GM21526 (cell line): ENCODE results near the gene PDCD11.
"Not testable (repeated sequence)": the region's sequence is repeated elsewhere in the genome, so short reads cannot be mapped to it uniquely, and the experiment has no call there.

ENCODE experiments used
- ATAC-seq: cut with Tn5 transposase; IDR thresholded peaks from one replicate; pipeline ENCODE4 v1.9.1; 2021; ENCODE audit warnings: moderate library complexity; ENCODE audit not compliant: unreplicated experiment, low FRiP score

PDCD11 gene

DNA sequence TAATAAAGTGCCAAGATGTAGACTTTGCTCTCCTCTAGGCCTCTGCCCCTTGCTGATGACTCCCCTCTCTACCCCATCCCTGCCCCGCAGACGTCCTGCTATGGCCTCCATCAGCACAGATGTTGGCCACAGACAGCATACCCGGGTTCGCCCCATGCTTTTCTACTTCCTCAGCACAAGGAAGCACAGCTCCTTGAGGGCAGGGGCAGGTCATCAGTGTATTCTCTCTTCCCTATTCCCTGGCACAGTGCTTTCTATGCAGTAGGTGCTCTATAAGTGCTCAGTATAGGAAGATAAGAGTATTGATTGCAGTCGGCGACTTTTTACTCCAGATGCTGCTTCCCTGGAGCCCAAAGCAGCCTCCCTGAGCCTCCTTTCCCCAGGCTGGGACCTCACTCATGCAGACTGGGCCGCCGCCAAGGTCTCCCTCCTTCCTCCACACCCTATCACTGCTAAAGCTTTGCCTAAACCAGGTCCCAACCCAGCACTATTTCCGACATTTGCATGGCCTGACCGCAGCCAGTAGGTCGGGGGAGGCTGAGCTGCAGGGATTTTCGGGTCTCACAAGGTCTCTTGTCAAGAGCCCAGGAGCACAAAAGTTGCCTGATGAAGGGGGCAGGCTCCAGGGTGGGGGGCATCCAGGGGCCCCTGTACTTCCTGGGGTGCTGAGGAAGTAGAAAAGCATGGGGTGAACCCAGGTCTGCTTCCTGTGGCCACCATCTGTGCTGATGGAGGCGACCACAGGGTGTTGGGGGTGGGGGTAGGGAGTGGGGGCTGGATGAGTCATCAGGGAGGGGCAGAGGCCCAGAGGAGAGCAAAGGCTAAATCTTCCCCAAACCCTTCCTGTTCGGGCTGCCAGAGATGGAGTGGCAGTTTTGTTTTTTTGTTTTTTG, 74.6 kb downstream of the PDCD11 start:
- peak; percentile 71 for ATAC-seq

DNA sequence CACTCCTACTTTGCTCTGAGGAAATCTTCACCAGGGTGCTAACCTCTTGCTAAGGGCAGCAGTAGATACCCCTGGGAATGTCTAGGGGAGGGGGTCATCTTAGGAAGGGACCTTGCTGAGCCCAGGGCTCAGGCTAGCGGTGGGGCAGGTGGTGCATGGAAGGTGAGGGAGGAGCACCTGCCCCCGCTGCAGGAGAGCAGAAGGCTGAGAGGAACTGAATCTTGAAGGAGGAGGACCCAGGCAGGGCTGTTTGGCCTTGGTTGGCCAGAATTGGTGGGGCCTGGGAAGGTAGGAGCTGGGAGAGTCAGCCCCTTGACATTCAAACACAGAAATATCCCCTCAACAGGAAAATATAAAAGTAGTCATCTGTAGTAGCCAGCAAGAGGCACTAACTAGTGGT, 75.6 kb downstream of the PDCD11 start:
- ATAC-seq: no peak

DNA sequence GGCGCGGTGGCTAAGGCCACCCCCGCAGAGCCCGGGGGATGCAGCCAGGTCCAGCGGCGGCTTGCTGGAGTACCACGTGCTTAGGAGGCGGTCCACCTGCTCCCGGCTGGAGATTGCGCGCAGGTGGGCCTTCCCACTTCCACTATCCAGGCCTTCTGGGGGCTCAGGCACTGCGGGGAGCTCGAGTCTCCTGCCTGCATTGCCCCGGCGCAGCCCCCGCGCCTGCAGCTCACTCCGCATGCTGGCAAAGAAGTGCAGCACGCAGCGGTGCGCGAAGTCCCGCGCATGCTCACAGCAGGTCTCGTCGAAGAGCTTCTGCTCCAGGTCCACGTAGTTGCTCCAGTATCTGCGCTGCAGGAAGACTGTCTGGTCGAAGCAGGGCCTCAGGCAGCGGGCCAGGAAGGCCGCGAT, 76.8 kb downstream of the PDCD11 start:
- no peak for ATAC-seq

DNA sequence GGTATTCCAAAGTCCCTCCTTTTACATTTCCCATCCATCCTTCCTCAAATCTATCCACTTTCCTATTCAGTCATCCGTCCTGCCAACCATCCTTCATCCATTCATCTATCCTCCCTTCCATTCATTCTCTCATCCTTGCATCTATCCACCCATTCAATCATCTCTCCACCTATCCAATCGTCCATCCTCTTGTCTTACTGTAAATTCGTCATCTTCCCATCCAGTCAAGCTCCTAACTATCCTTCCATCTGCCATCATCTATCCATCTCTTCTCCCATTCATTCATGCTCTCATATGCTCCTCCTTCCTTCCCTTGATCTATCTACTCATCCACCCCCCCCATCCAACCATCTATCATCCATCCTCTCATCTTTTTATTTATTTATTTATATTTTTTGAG, 77.7 kb downstream of the PDCD11 start:
- ATAC-seq: no peak

DNA sequence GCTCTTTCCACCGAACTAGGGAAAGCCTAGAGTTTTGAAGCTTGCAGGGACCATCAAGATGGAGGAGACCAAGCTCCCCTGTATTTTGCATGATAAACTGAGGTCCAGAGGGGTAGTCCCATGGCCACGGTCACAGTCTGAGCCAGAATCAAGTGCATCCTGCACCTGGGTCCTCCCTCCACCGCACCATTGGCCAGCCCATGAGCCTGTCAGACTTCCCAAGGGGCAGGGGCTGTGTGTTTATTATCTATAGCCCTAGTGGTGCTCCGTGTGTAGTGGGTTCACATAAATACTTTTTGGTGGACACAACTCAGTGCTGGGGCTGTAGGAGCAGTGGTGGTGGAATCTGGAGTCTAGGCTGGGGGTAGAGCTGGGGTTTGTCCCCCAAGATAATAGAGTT, 79.0 kb downstream of the PDCD11 start:
- ATAC-seq: no peak

DNA sequence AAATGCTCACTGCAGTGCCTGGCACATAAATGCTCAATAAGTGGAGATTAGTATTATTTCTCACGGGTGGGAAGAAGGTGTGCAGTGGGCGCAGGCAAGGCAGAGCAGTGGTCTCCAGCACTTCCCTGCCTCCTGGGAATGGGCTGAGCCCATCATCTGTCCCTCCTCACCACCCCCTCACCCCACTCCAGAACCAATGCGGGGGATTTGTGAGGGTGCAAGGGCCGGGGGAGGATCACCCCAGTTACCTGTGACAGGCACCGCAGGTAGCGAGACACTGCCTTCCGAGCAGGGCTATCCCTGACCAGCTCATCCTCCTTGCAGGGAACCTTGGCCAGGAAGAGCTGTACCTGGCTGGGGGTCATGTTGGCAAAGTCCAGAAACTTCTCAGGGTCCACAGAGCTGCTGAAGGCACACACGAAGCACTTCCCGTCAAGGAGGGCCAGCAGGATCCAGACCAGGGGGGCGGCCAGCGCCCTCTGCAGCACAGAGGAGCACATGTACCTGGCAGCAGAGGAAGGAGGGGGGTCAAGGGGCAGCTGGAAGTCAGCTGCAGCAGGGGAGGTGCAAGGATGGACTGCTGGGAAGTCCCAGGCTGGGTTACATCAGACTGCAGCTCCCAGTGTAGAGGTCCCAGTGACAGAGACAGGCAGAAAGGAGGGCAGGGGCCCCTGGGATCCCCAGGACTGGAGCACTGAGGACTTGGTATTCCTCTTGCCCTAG, 79.8 kb downstream of the PDCD11 start:
- no peak for ATAC-seq

DNA sequence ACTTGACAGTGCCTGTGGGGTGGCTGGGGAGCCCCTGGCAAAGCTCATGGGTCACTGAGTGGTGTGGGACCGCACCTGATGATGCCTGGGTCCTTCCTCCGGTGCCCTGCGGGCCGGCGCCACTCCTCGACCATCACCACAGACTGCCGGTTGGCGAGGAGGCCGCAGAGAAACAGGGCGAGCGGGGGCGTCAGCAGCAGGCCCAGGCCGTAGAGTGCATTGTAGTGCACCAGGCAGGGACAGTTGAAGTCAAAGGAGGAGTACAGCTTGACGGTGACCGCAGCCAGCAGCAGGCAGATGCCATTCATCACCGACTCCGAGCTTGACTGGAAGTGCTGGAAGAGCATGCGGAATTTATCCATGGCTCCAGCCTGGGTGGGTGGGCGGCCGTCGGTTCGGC, 82.2 kb downstream of the PDCD11 start:
- ATAC-seq: no peak

DNA sequence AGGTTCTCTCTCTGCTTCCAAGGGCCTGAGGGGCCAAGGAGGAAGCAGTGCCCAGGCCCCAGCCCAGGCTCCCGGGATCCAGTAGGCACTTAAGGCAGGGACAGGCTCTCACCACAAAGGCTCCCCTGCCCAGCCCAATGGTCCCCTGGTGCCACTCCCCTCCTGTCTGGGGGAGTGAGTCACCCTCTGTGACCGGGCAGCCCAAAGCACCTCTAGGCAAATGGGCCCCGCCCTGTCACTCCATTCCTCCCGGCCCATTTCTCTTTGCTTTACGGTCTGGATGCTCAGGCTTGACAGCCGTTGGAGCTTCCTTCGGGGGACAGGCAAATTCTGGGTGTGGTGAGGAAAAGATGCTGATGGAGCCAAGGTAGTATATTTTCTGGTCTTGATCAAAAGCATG, 82.7 kb downstream of the PDCD11 start, which contains the start of gene CALHM3:
Gene CALHM3 (minus strand): TSS at position 106 of the 400 bp plus-strand sequence. CDS start 208 bp downstream, outside the sequence.
- ATAC-seq: no peak

DNA sequence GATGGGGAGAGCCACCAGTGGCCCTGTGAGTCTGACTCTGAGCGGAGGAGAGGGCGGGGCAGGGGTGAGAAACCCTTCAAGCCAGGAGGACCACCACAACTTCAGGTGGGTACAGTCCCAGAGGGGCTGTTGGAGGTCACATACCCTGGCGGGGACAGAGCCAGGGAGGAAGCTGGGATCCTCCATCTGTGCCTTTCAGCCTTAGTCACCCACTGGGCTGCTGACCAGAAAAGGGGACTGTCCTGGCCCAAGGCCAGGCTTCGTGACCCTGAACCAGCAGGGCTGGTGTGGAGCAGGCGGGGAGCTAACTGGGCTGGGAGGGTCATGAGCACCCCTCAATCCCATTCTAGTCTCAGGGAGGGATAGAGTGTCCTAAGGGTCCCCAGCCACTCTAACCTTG, 84.1 kb downstream of the PDCD11 start:
- no peak for ATAC-seq

DNA sequence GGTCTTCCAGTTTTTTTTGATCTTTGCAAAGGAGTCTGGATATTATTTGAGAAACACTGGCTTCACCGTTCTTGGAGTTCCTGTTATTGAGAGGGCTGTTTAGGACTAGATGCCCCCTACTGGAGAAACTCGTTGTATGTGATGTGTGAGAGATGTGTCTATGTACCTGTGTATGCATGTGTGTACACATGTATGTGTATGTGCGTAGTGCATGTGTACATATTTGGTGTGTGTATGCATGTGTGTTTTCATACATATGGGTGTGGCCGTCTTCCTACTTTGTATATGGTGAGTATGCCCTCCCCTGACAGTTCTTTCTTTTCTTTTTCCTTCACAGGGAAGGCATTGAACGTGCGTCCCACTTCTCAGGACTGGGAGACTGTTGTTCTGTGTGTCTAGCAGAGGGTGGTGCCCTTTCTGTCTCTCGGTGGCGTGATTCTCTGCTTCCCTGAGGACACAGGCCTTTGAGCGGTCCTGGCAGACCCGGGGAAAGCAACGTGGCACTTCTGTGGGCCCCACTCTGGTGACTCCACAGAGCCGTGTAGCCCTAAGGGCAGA, 85.6 kb downstream of the PDCD11 start:
- no peak for ATAC-seq

DNA sequence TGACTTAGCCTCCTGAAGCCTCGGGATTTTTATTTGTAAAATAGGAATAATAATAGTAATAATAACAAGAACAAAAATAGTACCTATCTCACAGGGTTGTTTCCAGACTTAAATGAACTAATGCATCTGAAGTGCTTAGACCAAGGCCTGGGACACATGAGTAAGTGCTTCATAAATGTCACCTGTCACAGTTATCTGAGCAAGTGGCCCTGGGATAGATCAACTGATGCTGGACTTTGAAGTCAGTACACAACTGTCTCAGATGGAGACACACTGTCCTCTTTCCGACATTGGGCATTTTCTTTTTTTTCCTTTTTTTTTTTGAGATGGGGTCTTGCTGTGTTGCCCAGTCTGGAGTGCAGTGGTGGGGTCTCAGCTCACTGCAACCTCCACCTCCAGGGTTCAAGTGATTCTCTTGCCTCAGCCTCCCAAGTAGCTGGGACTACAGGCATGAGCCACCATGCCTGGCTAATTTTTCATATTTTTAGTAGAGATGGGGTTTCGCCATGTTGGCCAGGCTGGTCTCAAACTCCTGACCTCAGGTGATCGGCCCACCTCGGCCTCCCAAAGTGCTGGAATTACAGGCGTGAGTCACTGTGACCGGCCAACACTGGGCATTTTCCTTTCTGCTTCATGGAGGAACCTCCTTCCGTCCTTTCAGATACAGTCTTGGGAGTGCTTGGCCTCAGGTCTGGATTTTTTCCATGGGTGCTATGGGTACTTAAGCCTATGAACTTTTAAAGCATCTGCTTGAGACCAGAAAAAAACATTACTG, 90.4 kb downstream of the PDCD11 start:
- ATAC-seq: not testable (repeated sequence)

DNA sequence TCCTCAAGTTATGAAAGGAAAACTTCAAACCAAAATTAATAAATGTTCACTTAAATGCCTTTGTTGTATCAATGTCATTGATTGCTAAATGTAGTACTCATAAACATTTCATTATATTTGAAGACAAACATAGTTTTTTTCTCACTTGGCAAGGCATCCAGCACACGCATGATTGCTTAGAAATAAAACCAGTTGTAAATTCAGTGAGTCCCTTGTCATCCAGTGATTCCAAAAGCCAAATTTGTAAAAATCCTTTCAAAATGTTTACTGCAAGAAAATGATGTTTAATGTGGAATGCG, 90.9 kb downstream of the PDCD11 start:
- no peak for ATAC-seq

DNA sequence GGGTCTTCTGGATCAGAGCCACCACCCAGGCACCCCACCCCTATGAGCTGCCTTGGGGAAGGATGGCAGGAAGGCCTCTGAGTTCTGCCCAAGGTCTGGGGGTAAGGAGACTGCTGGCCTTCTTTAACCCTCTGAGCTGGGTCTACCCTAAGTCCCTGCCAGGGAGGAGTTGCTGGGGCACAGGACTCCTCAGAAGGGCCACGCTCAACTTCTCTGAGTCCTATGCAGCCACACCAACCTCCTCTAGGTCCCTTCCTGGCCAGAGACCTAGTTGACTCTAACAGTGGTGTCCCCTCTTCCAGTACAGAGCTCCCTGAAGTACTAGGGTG, 94.5 kb downstream of the PDCD11 start:
- ATAC-seq: peak; percentile 8

DNA sequence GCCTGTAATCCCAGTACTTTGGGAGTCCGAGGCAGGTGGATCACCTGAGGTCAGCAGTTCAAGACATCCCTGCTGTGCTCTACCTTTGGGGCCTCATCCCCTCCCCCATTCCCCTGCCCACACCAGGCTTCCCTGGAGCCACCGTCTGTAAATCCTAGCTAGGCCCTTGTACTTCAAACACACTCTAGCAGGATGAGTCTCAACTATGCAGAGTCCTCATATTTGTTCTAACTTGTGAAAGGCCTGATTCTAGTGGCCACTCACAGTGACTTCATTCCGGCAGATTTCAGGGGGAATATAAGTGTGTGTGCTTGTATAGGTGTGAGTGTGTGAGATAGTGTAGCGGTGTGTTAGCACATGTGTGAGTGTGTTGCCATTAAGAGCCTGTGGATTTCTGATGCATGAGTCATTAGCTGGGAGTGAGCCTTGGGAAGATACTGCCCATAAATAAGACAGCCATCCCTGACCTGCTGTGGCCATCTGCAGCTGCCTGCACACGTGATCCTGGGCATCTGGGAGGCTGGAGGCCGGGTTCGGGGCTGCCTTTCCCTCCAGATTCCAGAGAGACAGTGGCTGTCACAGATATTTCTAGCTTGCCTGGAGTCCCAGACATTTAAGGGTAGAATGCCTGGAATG, 95.4 kb downstream of the PDCD11 start:
- no peak for ATAC-seq

DNA sequence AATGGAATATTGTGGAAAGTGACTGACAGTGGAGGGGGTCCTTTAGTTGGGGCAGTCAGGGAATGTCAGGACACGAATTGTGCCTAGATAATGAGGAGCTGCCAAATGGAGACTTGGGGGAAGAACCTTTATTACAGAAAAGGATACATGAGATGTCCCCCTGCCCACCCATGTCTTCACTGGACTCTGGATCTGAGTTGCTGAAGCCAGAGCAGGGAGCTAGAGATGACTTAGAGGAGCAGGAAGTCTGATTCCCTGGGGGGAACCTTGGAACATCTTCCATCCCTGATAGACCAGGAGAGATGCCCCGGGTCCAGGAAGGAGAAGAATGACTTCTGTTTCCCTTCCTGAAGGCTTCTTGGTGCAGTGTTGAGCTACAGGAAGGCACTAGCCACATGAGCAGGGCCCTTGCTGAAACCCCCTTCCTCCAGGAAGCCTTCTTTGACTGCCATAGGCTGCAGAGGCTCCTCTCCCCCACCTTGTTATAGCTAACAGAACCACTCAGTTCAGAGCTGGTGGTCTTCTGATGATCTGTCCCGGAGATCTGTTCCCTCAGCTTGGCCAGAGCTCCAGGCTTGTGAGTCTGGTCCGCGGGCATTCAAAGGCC, 96.3 kb downstream of the PDCD11 start:
- no peak for ATAC-seq

DNA sequence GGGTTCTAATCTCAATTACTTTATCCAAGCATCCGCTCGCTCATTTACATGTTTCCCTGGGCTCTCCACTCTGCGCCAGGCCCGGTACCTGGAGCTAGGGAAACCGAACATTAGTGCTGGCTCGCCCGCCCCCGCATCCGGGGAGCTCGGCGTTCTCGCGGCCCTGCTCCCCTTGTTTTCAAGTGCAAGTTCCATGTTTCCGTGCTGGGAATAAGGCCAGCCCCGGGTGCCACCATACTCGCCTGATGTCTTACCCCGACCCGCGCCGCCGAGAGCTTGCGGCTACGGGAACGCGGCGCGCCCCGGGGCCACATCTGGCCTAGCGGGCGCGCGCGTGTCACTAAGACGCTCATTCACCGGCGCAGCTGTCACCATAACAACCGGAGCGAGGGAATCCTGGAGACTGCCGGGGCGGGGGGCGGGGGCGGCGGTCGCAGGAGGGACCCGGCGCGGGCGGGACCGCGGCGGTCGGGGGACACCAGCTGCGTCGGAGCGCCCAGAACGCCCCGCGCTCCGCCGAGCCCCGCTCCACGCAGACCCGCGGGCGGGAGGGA, 97.0 kb downstream of the PDCD11 start, which contains the start of gene NEURL1:
Gene NEURL1 (plus strand): TSS at position 344 of the 554 bp plus-strand sequence. CDS start 683 bp downstream, outside the sequence.
- ATAC-seq: no peak

DNA sequence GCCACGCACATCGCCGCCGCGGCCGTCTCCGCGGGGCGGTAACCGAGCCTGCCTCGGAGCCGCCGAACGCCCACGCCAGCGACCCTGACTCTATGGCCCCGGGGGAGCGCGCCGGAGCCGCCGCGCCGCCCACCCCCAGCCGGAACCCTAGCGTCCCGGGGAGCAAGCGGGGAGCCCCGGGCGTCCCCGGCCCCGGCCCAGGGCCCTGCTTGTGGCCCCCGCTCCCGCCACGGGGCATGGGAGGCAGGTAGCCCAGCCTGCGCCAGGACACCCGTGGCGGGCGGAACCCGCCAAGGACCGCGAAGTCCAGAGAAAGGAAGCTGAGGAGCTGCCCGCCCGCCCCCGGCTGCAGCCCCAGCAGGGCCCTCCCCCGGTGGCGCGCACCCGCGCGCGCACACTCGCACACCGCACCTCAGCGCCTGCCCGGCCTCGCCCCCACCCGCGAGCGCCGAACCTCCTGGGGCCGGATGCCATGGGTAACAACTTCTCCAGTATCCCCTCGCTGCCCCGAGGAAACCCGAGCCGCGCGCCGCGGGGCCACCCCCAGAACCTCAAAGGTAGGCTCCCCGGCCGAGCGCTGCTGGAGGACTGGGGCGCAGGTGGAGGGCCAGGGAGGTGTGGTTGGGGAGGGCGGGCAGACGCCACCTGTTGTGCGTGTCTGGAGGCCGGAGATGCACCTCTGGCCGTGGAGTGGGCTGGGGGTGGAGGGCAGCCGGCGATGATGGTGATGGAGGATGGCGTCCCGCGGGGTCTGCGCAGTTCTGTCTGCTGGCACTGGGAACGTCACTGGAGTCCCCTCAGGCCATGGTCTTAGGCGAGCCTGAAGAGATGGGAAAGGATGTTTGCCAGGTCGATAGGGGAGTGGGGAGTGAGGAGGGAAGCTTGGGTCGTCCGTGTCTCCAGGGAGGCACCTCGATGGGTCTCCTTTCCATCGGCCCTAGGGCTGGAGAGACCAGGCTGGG, 97.8 kb downstream of the PDCD11 start:
- no peak for ATAC-seq

DNA sequence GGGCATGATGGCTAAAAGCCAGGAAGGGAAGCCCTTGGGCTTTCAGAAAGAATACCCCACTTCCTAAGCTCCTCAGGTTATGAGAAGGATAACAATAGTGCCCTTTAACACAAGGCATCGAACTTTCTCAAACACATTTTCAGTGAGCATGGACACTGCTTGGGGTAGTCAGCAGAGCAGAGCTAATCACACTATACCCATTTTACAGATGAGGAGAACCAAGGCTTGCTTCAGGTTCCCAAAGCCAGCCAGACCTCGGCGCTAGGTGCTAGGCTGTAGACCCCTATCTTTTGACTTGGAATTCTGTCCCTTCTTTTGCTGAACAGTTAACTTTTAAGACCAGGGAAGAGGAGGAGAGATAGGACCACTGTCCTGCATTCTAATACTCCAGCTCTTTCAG, 98.9 kb downstream of the PDCD11 start:
- ATAC-seq: no peak
